ENCODE results near the gene LACTB. TPM values are rescaled to one million over a fixed set of nuclear protein-coding genes. Genes with fewer than 3 reads are reported as not detected.

Gene LACTB
- total RNA-seq, 1 experiment from 2014 or later, result 4.4 TPM

DNA sequence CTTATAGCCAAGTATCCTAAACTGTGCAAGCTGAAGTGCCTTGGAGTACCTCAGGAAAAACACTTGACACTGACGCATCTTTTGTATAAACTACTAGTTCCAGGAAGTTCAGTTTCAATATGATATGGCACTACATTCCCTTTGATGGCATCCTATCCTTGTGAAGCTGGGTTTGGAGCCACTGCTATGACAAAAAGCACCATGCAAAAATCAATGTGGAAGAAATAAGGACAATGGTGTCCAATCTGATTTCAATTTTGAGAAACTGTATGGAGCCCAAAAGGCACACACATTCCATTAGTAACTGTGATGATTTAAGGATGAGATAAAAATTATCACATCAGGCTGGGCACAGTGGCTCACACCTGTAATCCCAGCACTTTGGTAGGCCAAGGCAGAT is 30.0 kb downstream of the LACTB start:
- TF ChIP-seq, protein P1, sequence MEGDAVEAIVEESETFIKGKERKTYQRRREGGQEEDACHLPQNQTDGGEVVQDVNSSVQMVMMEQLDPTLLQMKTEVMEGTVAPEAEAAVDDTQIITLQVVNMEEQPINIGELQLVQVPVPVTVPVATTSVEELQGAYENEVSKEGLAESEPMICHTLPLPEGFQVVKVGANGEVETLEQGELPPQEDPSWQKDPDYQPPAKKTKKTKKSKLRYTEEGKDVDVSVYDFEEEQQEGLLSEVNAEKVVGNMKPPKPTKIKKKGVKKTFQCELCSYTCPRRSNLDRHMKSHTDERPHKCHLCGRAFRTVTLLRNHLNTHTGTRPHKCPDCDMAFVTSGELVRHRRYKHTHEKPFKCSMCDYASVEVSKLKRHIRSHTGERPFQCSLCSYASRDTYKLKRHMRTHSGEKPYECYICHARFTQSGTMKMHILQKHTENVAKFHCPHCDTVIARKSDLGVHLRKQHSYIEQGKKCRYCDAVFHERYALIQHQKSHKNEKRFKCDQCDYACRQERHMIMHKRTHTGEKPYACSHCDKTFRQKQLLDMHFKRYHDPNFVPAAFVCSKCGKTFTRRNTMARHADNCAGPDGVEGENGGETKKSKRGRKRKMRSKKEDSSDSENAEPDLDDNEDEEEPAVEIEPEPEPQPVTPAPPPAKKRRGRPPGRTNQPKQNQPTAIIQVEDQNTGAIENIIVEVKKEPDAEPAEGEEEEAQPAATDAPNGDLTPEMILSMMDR (conservative IDR thresholded peaks at IDR 0.05; ENCODE audit: low read depth, low read length), result no peak
- no peak for TF ChIP-seq EZH2 (IDR thresholded peaks at IDR 0.05; ENCODE audit: borderline replicate concordance, low read depth, low read length, poor library complexity, severe bottlenecking)
- ChIA-PET CTCF (no interaction called here), POLR2A (ENCODE audit: low non-redundant PET) (no interaction called here)
- no TSS peak for BruUV-seq (replicated peaks)
- no peak for DNase-seq (ENCODE audit: low spot score)
- Histone ChIP-seq H3K4me1 (ENCODE audit: insufficient read depth, low read length, poor library complexity, severe bottlenecking) (no peaks in the 10 kb centered on the region), H3K27ac (ENCODE audit: low read depth, low read length, poor library complexity, severe bottlenecking) (no peak overlapping the region), H3K4me3 (ENCODE audit: low read depth, low read length, poor library complexity, severe bottlenecking) (no peak overlapping the region), H3K36me3 (ENCODE audit: insufficient read depth, low read length, poor library complexity, severe bottlenecking) (peaks cover 5% of the 10 kb centered on the region), H3K27me3 (replicated peaks; ENCODE audit: insufficient read depth, low read depth, low read length, poor library complexity) (no peaks in the 10 kb centered on the region), H3K9me3 (ENCODE audit: low read depth, low read length, poor library complexity, severe bottlenecking) (no peaks in the 10 kb centered on the region)
- intact Hi-C loops (cut with micrococcal nuclease; ENCODE audit: unreplicated experiment), result no loop called here

DNA sequence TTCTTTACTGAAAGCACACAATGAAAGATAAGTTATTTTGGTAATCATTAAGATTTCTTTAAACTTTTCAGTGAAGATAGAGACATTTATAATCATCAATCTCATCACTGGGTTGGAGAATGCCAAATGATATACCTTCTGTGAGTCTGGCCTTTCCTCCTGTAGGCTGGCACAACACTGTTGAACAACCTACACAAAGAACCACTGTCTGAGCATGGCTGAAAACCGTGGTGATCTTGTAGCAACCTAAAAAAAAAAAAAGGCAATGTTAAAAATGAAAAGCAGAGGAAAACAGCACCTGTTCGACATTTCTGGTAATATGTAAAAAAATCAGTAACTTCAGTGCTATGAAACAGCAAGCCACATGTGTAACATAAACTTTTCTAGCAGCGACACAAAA is 33.8 kb downstream of the LACTB start:
- Histone ChIP-seq H3K9me3 (ENCODE audit: low read depth, low read length, poor library complexity, severe bottlenecking) (no peaks in the 10 kb centered on the region), H3K4me3 (ENCODE audit: low read depth, low read length, poor library complexity, severe bottlenecking) (no peak overlapping the region), H3K27ac (ENCODE audit: low read depth, low read length, poor library complexity, severe bottlenecking) (no peak overlapping the region), H3K36me3 (ENCODE audit: insufficient read depth, low read length, poor library complexity, severe bottlenecking) (peaks cover 5% of the 10 kb centered on the region), H3K4me1 (ENCODE audit: insufficient read depth, low read length, poor library complexity, severe bottlenecking) (no peaks in the 10 kb centered on the region), H3K27me3 (replicated peaks; ENCODE audit: insufficient read depth, low read depth, low read length, poor library complexity) (no peaks in the 10 kb centered on the region)
- TF ChIP-seq EZH2 (IDR thresholded peaks at IDR 0.05; ENCODE audit: borderline replicate concordance, low read depth, low read length, poor library complexity, severe bottlenecking), result no peak
- TF ChIP-seq, protein P1 (conservative IDR thresholded peaks at IDR 0.05; ENCODE audit: low read depth, low read length), result no peak
- no TSS peak for BruUV-seq (replicated peaks)
- no peak for DNase-seq (ENCODE audit: low spot score)
- POLR2A ChIA-PET (ENCODE audit: low non-redundant PET), result no interaction called here
- intact Hi-C loops (cut with micrococcal nuclease; ENCODE audit: unreplicated experiment), result loop anchor here (5.0 kb wide), 1 partner anchor 252 kb away; no protein-coding TSS in a partner anchor
- CTCF ChIA-PET, result no interaction called here

DNA sequence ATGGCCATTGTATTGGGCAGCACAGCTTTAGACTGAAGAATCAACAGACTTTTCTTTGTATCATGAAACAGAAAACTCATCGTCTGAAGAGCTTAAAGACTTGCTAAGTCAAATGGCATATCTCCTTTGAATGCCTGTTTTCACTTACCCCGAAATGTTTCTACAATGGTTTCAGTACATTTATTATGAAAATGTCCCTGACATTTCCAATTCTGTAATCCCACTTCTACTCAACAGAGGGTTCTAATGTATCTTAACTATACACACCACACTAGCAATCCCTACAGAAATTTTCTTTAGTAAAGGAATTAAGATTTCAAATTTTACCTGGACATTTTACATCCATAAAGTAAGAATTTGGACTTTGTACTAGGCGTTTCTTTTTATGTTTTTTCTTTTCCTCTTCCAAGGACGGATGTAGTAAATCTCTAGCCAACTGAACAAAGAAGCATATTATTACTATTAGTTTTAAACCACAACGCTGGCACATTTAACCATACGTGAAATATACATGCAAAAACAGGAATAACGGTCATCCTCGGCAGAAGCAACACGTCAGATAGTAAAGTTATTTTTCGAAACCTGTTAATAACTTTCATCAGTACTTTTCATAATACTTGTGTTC is 34.5 kb downstream of the LACTB start:
- TF ChIP-seq, protein P1 (conservative IDR thresholded peaks at IDR 0.05; ENCODE audit: low read depth, low read length), result no peak
- no peak for TF ChIP-seq EZH2 (IDR thresholded peaks at IDR 0.05; ENCODE audit: borderline replicate concordance, low read depth, low read length, poor library complexity, severe bottlenecking)
- Histone ChIP-seq H3K27me3 (replicated peaks; ENCODE audit: insufficient read depth, low read depth, low read length, poor library complexity) (no peaks in the 10 kb centered on the region), H3K4me1 (ENCODE audit: insufficient read depth, low read length, poor library complexity, severe bottlenecking) (no peaks in the 10 kb centered on the region), H3K9me3 (ENCODE audit: low read depth, low read length, poor library complexity, severe bottlenecking) (no peaks in the 10 kb centered on the region), H3K4me3 (ENCODE audit: low read depth, low read length, poor library complexity, severe bottlenecking) (peak overlapping the region; percentile 96), H3K27ac (ENCODE audit: low read depth, low read length, poor library complexity, severe bottlenecking) (peak overlapping the region; percentile 91), H3K36me3 (ENCODE audit: insufficient read depth, low read length, poor library complexity, severe bottlenecking) (peaks cover 5% of the 10 kb centered on the region)
- DNase-seq (ENCODE audit: low spot score), result no peak
- BruUV-seq (replicated peaks), result no TSS peak
- POLR2A ChIA-PET (ENCODE audit: low non-redundant PET), result no interaction called here
- CTCF ChIA-PET, result no interaction called here
- intact Hi-C loops (cut with micrococcal nuclease; ENCODE audit: unreplicated experiment), result loop anchor here (5.0 kb wide), 1 partner anchor 251 kb away; no protein-coding TSS in a partner anchor

Data from A673 (cell line).